Epithelial cell of proximal tubule (primary cell): ENCODE results near the gene INPP5A. TPM values are rescaled to one million over a fixed set of nuclear protein-coding genes. Genes with fewer than 3 reads are reported as not detected.

Source experiments
- DNase-seq: peaks from one replicate; pipeline ENCODE4 v3.0.0-alpha.2; 2011; ENCODE audit warnings: low read depth
- H3K4me3 ChIP-seq: 2 replicates; pipeline ENCODE4 v1.5.1; 2011; ENCODE audit warnings: low read depth, mild to moderate bottlenecking, low read length
- total RNA-seq: library from RNA; depleted of rRNA; stranded (reverse); fragments of >200 nt; gene quantifications from 2 replicates; pipeline ENCODE4 v1.2.3, GENCODE V29; 2015
- TF ChIP-seq, protein P1 (sequence below): conservative IDR thresholded peaks from 2 replicates; pipeline ENCODE4 v1.5.1; 2012; ENCODE audit warnings: low read depth, mild to moderate bottlenecking, low read length

Gene INPP5A
- total RNA-seq, 1 donor from 2014 or later: 30.4 TPM

DNA sequence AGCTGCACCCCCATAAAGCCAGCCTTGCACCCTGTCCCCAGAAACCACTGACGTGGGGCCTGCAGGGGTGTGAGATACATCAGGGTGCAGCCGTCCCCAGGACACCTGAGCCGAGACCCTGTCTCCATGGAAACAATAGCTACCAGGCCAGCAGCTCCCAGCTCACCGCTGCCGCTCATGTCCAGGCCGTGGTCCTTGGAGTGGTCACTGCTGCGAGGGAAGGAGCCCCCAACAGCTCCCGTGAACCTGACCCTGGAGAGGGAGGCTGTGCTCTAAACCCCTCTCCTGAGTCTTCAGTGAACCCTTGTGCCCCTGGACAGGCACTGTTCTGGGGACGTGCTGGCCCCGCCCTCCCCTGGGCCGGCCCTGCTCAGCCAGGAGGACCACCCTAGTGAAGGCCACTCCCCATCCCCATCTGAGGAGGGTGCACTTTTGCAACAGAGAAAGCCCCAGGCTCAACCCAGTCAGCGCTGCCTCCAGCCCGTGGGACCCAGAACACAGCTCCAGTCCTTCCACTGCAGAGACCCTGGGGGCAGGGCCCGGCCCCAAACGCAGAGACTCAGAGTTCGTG lies 19.6 kb upstream of the INPP5A start:
- TF ChIP-seq, protein P1, sequence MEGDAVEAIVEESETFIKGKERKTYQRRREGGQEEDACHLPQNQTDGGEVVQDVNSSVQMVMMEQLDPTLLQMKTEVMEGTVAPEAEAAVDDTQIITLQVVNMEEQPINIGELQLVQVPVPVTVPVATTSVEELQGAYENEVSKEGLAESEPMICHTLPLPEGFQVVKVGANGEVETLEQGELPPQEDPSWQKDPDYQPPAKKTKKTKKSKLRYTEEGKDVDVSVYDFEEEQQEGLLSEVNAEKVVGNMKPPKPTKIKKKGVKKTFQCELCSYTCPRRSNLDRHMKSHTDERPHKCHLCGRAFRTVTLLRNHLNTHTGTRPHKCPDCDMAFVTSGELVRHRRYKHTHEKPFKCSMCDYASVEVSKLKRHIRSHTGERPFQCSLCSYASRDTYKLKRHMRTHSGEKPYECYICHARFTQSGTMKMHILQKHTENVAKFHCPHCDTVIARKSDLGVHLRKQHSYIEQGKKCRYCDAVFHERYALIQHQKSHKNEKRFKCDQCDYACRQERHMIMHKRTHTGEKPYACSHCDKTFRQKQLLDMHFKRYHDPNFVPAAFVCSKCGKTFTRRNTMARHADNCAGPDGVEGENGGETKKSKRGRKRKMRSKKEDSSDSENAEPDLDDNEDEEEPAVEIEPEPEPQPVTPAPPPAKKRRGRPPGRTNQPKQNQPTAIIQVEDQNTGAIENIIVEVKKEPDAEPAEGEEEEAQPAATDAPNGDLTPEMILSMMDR: no peak
- no peak overlapping the region for H3K4me3 ChIP-seq
- DNase-seq: no peak

DNA sequence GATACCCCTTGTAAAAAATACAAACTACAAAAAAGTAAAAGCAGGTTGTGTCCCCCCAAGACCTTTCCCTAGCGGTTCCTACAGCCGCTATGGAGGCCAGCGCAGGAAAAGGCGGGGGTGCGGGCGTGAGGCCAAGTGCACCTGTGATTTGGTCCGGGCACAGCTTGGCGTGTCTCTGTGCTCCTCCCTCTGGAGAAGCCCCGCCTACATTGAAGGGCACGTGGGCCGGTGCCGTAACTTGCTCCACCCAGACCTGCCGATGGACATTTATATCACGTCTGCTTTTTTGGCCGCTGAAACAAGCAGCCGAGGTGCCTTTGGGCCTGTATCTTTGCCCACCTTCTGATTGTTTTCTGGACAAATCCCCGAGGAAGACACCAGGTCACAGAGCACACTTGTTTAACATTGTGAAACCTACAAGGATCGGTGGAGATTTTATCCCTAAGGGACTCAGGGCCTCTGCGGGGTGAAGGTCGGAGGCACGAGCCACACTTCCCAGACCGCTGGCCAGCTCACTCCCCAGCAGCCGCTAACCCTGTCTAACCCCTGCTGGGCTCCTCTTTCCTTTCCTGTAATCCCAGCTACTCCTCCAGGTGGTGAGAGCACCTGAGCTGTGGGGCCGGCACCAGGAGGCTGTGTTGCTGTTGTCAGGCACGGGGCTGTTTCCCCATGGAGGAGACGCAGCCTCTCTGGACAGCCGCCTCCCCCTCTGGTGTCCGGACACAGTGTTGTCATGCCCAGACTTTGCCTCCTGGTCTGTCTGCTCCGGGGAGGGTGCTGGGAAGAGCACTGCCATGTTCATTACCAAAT lies 18.8 kb upstream of the INPP5A start:
- TF ChIP-seq, protein P1: no peak
- DNase-seq: no peak
- peak overlapping the region; percentile 28 for H3K4me3 ChIP-seq

DNA sequence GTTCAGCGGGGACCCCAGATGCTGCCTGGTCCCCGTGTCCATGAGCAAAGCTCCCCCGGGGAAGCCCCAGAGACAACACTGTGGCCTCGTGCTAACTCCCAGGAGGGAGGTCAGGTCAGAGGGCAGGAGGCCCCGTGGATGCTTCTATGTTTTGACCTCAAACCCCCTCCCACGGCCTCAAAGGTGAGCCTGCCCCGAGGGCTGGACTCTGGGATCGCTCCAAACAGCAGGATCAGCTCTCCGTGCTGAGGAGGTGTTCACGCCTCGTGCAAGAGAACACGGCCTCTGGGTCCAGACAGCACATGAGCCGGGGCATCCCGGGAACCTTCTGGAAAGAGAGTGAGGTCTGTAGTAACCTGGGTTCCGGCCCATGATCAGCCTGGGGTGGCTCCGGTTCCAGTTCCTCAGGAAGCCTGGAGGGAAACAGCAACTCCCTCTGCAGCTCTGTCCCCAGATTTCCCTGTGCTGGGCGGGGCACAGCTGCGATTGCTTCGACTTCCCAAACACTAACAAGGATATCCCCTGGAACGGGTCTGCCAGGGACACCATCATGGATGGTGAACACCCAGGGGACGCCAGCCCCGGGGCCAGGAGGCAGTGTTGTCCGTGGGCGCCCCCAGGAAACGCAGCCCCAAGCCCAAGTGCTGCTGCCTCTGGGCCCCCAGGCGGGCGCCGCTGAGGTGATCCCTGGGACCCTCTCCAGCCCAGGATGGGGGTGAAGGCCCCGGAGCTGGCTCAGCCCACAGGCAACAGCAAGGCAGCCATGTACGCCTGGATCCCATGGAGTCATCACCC lies 18.0 kb upstream of the INPP5A start:
- TF ChIP-seq, protein P1: no peak
- H3K4me3 ChIP-seq: no peak overlapping the region
- DNase-seq: no peak

DNA sequence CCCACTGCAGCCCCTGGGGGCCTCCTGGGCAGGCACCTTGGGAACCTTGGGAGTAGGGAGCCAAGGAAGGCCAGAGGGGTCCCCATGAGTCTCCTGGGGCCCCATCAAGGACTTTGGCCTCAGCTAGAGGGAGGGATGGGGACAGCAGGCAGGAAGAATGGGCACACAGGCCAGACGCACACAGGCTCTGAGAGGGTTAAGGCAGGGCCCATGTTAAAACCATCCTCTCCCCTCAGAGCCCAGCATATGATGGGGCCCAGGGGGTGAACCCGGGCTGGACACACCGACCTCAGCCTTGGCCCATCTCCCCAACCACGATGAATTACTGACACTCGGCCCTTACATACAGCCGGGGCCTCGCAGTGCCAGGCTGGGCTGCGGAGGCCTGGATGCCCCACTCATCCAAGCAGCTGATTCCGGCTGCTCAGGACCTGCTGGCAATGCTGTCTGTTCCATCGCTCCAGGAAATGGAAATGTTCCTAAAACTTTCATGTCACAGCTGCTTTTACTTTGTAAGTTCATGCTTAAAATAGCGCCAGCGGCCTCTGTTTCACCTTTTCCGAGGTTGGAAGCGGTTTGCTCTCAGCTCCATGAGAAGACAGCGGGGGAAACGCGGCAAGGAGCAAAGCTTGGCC lies 17.3 kb upstream of the INPP5A start:
- no peak overlapping the region for H3K4me3 ChIP-seq
- TF ChIP-seq, protein P1: no peak
- DNase-seq: no peak

DNA sequence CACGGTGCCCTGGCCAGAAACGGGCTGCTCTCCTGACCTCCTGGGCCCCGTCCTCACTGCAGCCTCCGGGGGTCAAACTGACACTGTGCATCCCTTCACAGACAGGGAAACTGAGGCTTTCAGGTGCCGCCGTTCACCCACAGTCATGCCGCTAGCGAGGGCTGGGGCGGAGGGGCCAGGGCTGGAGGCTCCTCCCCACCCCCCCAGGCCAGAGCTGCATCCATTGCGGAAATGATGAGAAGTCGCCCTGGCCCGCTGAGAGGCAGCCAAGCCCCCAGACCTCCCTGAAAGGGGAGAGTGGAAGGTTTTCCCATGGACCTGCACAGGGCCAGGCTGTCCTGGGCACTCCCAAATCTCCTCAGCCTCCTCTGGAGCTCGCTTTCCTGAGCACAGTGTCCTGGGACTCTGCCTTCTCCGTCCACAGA lies 16.5 kb upstream of the INPP5A start:
- H3K4me3 ChIP-seq: no peak overlapping the region
- TF ChIP-seq, protein P1: no peak
- no peak for DNase-seq

DNA sequence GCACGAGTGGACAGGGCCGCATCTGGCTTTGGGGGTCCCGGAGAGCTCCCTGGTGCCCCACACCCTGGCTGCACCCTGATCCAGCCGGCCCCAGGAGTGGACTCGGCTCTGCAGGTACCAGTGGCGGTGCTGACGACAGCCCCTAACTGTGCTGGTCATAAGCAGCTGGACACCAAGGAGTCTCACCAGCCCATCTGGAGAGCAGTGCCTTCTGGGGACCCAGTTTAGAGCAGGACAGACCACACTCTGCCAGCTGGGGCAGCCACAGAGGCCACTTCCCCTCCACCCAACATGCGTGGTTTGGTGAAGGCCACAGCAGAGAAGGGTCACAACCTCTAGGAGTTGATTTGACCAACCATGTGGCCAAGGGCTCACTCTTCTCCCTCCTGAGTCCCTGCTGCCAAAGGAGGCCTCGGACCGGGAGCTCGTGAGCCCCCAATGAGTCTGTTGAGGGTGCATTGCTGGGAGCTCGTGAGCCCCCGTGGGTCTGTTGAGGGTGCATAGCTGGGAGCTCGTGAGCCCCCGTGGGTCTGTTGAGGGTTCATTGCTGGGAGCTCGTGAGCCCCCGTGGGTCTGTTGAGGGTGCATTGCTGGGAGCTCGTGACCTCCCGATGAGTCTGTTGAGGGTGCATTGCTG lies 16.0 kb upstream of the INPP5A start:
- TF ChIP-seq, protein P1: no peak
- no peak overlapping the region for H3K4me3 ChIP-seq
- no peak for DNase-seq
